GM23248 (cell line): ENCODE measurements around the gene SLC2A5.

Experiments used
- EZH2 ChIP-seq: fragments of 200-600 bp; sonication (generic); IDR thresholded peaks from 2 replicates; pipeline ENCODE4 v1.6.1; 2018; ENCODE audit warnings: antibody characterized with exemption, mild to moderate bottlenecking; ENCODE audit not compliant: insufficient read depth, poor library complexity, severe bottlenecking
- EZH2phosphoT487 ChIP-seq: fragments of 200-600 bp; sonication (generic); IDR thresholded peaks from 2 replicates; pipeline ENCODE4 v1.6.1; 2018; ENCODE audit warnings: antibody characterized with exemption, moderate library complexity, mild to moderate bottlenecking, low read depth; ENCODE audit not compliant: insufficient read depth

DNA sequence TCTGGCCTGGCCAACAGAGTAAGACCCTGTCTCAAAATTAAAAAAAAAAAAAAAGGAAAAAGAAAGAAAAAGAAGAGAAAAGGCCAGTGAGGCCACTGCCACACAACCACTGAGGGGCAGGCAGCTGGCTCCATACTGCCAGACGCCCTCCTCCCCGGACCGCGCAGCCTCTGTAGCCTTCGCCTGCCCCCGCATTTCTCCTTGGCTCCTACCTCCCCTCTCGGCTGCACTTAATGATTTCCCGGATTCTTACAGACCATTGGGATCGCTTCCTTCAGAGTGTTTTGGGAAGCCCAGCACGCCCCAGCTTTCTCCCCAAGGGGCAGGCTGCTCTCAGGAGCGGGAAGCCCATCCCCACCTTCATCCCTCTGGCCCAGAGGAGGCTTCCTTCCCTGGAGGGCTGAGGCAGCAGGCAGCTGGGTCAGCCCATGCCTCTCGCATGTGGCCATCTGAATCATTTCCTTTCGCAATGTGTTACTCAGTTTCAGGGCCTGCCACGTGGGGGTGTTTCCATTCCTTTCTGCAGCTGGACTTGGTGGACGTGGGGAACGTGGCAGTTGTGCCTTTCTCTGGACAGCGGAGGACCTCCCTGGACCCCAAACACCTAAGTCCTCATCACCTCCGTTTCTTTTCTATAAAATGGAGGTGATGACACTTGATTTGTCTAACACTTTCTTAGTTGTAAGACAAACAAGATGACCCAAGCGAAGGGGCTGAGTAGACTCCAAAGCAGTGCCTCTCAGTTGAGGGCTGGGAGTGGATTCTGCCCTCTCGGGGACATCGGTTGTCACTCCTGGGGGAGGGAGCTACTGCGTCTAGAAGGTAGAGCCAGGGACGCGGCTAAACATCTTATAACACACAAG lies 2.3 kb downstream of the SLC2A5 start:
- TF ChIP-seq EZH2phosphoT487 (no peak), EZH2 (no peak)
